ENCODE results near the gene REG1A. TPM values are rescaled to one million over a fixed set of nuclear protein-coding genes. Genes with fewer than 3 reads are reported as not detected.

REG1A gene
- total RNA-seq, 2 donors from 2014 or later = 5.2 to 19.6 TPM

GRCh38 chr2:79099140-79099686 lies 21.1 kb upstream of the REG1A start:
- no peak overlapping the region for H3K27ac ChIP-seq
- DNase-seq = no peak
- intact Hi-C loops (cut with DNase I) = no loop called here

DNA sequence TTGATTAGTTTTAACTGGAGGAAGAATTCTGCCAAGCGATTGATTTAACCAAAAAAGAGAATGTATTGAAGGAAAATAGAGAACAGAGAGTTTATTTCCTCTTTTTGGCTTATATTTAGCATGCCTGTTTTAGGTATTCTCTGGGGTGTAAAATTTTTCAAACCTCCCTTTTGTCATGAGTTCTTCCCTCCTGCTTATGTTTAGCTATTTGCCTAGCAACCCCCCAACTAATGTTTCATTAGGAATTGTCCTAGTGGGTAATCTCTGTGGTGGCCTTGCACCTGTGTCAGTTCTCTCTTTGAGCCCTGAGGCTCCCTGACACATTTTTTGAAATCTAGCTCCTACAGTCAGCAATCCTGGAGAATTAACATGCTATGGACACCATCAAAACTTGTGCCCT lies 20.0 kb upstream of the REG1A start:
- no peak for DNase-seq
- no peak overlapping the region for H3K27ac ChIP-seq
- no peak overlapping the region for H3K4me3 ChIP-seq
- H3K9ac ChIP-seq (ENCODE audit: low read depth in 2 of 2, low read length in 2 of 2) = no peak overlapping the region
- no peaks in the 10 kb centered on the region for H3K36me3 ChIP-seq
- TF ChIP-seq, protein P1, sequence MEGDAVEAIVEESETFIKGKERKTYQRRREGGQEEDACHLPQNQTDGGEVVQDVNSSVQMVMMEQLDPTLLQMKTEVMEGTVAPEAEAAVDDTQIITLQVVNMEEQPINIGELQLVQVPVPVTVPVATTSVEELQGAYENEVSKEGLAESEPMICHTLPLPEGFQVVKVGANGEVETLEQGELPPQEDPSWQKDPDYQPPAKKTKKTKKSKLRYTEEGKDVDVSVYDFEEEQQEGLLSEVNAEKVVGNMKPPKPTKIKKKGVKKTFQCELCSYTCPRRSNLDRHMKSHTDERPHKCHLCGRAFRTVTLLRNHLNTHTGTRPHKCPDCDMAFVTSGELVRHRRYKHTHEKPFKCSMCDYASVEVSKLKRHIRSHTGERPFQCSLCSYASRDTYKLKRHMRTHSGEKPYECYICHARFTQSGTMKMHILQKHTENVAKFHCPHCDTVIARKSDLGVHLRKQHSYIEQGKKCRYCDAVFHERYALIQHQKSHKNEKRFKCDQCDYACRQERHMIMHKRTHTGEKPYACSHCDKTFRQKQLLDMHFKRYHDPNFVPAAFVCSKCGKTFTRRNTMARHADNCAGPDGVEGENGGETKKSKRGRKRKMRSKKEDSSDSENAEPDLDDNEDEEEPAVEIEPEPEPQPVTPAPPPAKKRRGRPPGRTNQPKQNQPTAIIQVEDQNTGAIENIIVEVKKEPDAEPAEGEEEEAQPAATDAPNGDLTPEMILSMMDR (IDR thresholded peaks at IDR 0.05) = no peak
- H3K4me1 ChIP-seq = no peaks in the 10 kb centered on the region
- H3K27me3 ChIP-seq = peaks cover 4% of the 10 kb centered on the region
- intact Hi-C loops (cut with DNase I) = no loop called here
- no peaks in the 10 kb centered on the region for H3K9me3 ChIP-seq

More at GRCh38 chr2:79099140-79099686, 21.1 kb upstream of the REG1A start:
- TF ChIP-seq, protein P1 (IDR thresholded peaks at IDR 0.05) = no peak
- Histone ChIP-seq H3K36me3 (no peaks in the 10 kb centered on the region), H3K4me1 (no peaks in the 10 kb centered on the region), H3K9me3 (no peaks in the 10 kb centered on the region), H3K27me3 (no peaks in the 10 kb centered on the region), H3K9ac (ENCODE audit: low read depth in 2 of 2, low read length in 2 of 2) (no peak overlapping the region), H3K4me3 (no peak overlapping the region)

DNA sequence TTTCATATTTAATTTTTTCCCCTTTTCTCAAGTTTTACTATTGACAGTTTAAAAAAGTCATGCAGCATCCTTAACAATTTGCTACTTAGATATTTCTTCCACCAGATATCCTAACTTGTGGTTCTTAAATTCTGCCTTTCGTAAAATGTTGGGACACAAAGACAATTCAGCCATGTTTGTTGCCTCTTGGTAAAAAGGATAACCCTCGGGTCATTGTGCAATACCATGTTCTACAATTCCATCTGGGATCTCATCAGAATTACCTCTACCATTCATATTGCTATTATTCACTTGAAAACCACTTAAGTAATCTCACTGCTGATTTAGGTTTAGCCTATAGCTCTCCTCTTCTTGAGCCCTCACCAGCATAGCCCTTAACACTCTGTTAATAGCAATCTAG lies 19.3 kb upstream of the REG1A start:
- H3K9me3 ChIP-seq = no peaks in the 10 kb centered on the region
- no peak overlapping the region for H3K27ac ChIP-seq
- TF ChIP-seq, protein P1 (IDR thresholded peaks at IDR 0.05) = no peak
- no peaks in the 10 kb centered on the region for H3K4me1 ChIP-seq
- H3K4me3 ChIP-seq = no peak overlapping the region
- H3K9ac ChIP-seq (ENCODE audit: low read depth in 2 of 2, low read length in 2 of 2) = no peak overlapping the region
- DNase-seq = no peak
- H3K36me3 ChIP-seq = no peaks in the 10 kb centered on the region
- H3K27me3 ChIP-seq = peaks cover 4% of the 10 kb centered on the region
- intact Hi-C loops (cut with DNase I) = no loop called here

DNA sequence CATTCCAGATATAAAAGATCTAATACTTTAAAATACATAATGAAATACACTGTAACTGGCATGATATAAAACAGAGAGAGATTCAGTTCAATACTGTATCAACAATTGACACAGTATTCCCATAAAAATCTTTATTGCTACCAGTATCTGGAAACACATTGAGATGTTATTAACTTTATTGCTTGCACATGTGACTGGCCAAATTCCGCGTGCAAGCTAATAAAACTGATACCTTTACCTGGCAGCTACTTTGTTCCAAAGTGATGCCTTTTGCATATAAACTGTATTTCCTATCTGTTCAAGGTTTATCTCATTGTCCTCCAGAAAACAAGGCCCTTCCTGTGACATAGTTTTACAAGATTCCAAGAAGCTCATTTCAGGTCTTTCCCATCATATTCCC lies 17.1 kb upstream of the REG1A start:
- no peak overlapping the region for H3K4me3 ChIP-seq
- no peak for DNase-seq
- intact Hi-C loops (cut with DNase I) = no loop called here
- no peak overlapping the region for H3K9ac ChIP-seq (ENCODE audit: low read depth in 2 of 2, low read length in 2 of 2)
- no peak overlapping the region for H3K27ac ChIP-seq
- H3K4me1 ChIP-seq = no peaks in the 10 kb centered on the region
- H3K9me3 ChIP-seq = no peaks in the 10 kb centered on the region
- no peaks in the 10 kb centered on the region for H3K36me3 ChIP-seq
- TF ChIP-seq, protein P1 (IDR thresholded peaks at IDR 0.05) = no peak
- H3K27me3 ChIP-seq = peaks cover 4% of the 10 kb centered on the region

GRCh38 chr2:79105259-79105658 lies 15.0 kb upstream of the REG1A start:
- H3K9me3 ChIP-seq = no peaks in the 10 kb centered on the region
- intact Hi-C loops (cut with DNase I) = no loop called here
- TF ChIP-seq, protein P1 (IDR thresholded peaks at IDR 0.05) = no peak

More at GRCh38 chr2:79105259-79105658, 15.0 kb upstream of the REG1A start:
- DNase-seq = no peak
- H3K4me1 ChIP-seq = no peaks in the 10 kb centered on the region
- no peak overlapping the region for H3K4me3 ChIP-seq
- H3K27me3 ChIP-seq = peaks cover 4% of the 10 kb centered on the region
- no peaks in the 10 kb centered on the region for H3K36me3 ChIP-seq
- H3K9ac ChIP-seq (ENCODE audit: low read depth in 2 of 2, low read length in 2 of 2) = no peak overlapping the region
- H3K27ac ChIP-seq = no peak overlapping the region

Measured in colonic mucosa (tissue), 4 donors.